ENCODE results near the gene EDARADD.
A peak's percentile ranks its signal among the peaks of the same experiment; 100 is the strongest.

EDARADD gene

DNA sequence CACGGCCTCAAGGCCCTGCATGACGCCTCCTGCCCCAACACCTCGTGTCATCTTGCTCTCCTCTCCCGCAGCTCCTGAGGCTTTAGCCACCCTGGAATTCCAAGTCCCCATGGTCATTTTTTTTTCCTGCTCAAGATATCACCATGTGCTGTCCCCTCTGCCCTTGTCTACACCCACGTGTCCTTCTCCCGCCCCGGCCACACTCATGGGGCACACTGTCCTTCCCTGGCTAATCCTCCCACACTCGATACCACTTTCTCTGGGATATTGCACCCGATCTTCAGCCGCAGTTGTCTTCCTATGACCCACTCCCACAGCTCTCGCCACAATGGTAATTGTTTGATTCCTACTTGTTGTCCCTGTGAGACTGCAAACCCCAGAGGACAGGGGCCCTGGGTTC lies 100.0 kb downstream of the EDARADD start:
- DNase-seq (ENCODE audit: low read depth) = no peak
- TF ChIP-seq, protein P1, sequence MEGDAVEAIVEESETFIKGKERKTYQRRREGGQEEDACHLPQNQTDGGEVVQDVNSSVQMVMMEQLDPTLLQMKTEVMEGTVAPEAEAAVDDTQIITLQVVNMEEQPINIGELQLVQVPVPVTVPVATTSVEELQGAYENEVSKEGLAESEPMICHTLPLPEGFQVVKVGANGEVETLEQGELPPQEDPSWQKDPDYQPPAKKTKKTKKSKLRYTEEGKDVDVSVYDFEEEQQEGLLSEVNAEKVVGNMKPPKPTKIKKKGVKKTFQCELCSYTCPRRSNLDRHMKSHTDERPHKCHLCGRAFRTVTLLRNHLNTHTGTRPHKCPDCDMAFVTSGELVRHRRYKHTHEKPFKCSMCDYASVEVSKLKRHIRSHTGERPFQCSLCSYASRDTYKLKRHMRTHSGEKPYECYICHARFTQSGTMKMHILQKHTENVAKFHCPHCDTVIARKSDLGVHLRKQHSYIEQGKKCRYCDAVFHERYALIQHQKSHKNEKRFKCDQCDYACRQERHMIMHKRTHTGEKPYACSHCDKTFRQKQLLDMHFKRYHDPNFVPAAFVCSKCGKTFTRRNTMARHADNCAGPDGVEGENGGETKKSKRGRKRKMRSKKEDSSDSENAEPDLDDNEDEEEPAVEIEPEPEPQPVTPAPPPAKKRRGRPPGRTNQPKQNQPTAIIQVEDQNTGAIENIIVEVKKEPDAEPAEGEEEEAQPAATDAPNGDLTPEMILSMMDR (IDR thresholded peaks at IDR 0.05; ENCODE audit: low read length, missing control alignments) = no peak
- no peak overlapping the region for H3K4me3 ChIP-seq (replicated peaks; ENCODE audit: low read depth, low read length)

DNA sequence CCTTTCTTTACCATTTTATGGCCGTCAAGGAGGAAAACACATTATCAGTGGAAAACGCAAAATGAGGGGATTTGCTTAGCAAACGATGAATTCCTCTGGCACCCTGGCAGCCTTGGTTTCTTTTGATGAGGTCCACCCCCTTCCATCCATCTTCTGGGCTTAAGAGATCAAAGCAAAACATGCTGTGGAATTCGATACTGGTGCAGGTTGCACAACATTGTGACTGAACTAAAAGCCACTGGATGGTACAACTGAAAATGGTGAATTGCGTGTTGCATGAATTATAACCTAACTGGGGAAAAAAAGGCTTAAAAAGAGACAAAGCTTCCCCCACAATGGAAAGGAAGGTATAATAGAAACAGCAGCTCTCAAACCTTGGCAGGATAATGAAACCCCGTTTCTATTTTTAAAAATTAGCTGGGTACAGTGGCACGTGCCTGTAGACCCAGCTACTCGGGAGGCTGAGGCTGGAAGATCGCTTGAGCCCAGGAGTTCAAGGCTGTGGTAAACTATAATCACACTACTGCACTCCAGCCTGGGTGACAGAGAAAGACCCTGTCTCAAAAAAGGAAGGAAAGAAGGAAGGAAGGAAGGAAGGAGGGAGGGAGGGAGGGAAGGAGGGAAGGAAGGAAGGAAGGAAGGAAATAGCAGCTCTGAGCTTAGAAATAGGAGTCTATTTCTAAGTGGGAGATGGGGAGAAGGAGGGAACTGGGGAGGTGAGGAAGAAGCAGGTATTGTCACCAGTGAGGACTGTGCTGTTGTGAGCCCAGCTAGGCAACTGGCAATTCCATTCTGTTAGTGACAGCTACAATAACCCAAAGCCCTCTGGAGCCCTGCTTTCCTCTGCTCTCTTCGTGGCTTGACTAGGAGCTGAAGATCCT lies 100.7 kb downstream of the EDARADD start:
- no peak for DNase-seq (ENCODE audit: low read depth)
- TF ChIP-seq, protein P1 (IDR thresholded peaks at IDR 0.05; ENCODE audit: low read length, missing control alignments) = no peak
- no peak overlapping the region for H3K4me3 ChIP-seq (replicated peaks; ENCODE audit: low read depth, low read length)

DNA sequence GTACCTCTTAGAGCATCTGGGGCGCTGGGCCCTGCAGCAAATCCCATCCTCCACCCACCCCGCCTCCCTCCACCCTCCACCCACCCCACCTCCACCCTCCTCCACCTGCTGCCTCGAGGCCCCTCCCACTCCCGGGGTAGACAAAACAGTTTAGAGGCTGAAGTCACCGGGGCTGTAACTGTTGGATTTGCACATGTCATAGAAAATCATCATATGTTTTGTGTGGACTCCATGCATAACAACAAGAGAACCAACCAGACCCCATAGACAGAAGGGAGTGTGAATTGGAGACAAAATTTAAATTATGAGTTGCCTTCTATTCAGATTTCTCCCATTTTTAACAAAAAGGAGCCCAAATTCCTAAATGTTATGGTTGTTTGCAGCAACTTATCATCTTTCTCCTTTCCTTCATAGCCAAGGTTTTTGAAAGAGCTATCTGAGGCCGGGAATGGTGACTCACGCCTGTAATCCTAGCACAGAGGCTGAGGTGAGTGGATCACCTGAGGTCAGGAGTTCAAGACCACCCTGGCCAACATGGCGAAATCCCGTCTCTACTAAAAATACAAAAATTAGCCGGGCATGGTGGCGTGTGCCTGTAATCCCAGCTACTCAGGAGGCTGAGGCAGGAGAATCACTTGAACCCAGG lies 101.5 kb downstream of the EDARADD start:
- TF ChIP-seq, protein P1 (IDR thresholded peaks at IDR 0.05; ENCODE audit: low read length, missing control alignments) = no peak
- no peak for DNase-seq (ENCODE audit: low read depth)
- no peak overlapping the region for H3K4me3 ChIP-seq (replicated peaks; ENCODE audit: low read depth, low read length)

GRCh38 chr1:236497908-236498307 lies 103.8 kb downstream of the EDARADD start:
- H3K4me3 ChIP-seq (replicated peaks; ENCODE audit: low read depth, low read length) = no peak overlapping the region
- DNase-seq (ENCODE audit: low read depth) = no peak
- TF ChIP-seq, protein P1 (IDR thresholded peaks at IDR 0.05; ENCODE audit: low read length, missing control alignments) = no peak

DNA sequence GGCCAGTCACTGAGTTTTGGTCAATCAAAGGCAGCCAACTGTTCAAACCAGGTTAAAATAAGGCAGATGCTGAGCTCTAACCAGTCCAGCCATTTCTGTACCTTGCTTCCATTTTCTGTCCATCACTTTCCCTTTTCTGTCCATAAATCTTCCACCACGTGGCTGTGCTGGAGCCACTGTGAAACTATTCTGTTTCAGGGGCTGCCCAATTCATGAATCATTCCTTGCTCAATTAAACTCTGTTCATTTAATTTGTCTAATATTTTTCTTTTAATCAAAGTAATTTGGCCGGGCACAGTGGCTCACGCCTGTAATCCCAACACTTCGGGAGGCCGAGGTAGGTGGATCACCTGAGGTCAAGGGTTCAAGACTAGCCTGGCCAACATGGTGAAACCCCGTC lies 107.0 kb downstream of the EDARADD start:
- TF ChIP-seq, protein P1 (IDR thresholded peaks at IDR 0.05; ENCODE audit: low read length, missing control alignments) = no peak
- no peak overlapping the region for H3K4me3 ChIP-seq (replicated peaks; ENCODE audit: low read depth, low read length)
- DNase-seq (ENCODE audit: low read depth) = no peak

GRCh38 chr1:236502579-236502971 lies 108.5 kb downstream of the EDARADD start:
- no peak overlapping the region for H3K4me3 ChIP-seq (replicated peaks; ENCODE audit: low read depth, low read length)
- TF ChIP-seq, protein P1 (IDR thresholded peaks at IDR 0.05; ENCODE audit: low read length, missing control alignments) = no peak
- DNase-seq (ENCODE audit: low read depth) = peak; percentile 69
